ENCODE data around the gene SLC25A19. TPM values are rescaled to one million over a fixed set of nuclear protein-coding genes. Genes with fewer than 3 reads are reported as not detected.

SLC25A19 gene
- polyA plus RNA-seq, 1 experiment: 3.5 TPM

- Histone ChIP-seq H3K9me3 (ENCODE audit: control insufficient read depth, insufficient read depth, low read length) (no peaks in the 10 kb centered on the region), H3K4me3 (ENCODE audit: low read depth, low read length) (no peak overlapping the region), H3K27me3 (ENCODE audit: control insufficient read depth, insufficient read depth, low read length) (no peaks in the 10 kb centered on the region), H3K27ac (ENCODE audit: low read depth, low read length) (no peak overlapping the region)
- TF ChIP-seq, protein P1, sequence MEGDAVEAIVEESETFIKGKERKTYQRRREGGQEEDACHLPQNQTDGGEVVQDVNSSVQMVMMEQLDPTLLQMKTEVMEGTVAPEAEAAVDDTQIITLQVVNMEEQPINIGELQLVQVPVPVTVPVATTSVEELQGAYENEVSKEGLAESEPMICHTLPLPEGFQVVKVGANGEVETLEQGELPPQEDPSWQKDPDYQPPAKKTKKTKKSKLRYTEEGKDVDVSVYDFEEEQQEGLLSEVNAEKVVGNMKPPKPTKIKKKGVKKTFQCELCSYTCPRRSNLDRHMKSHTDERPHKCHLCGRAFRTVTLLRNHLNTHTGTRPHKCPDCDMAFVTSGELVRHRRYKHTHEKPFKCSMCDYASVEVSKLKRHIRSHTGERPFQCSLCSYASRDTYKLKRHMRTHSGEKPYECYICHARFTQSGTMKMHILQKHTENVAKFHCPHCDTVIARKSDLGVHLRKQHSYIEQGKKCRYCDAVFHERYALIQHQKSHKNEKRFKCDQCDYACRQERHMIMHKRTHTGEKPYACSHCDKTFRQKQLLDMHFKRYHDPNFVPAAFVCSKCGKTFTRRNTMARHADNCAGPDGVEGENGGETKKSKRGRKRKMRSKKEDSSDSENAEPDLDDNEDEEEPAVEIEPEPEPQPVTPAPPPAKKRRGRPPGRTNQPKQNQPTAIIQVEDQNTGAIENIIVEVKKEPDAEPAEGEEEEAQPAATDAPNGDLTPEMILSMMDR (IDR thresholded peaks at IDR 0.05; ENCODE audit: low read depth, low read length): no peak
- POLR2A ChIA-PET: interaction anchor here (0.6 to 2.1 kb wide), 3 partner anchors 9 to 84 kb away, joined by 3 to 13 read pairs (median 4); partner anchors contain the start of gene GRB2
- CTCF ChIA-PET: interaction anchor here (0.6 to 4.0 kb wide), 13 partner anchors 8 to 336 kb away, joined by 3 to 64 read pairs (median 4); partner anchors contain the start of genes MIF4GD, SLC25A19 and SMIM5
- DNase-seq (ENCODE audit: low read depth, low spot score): no peak
Observed at GRCh38 chr17:75321506-75321905, 32.3 kb upstream of the SLC25A19 start.

DNA sequence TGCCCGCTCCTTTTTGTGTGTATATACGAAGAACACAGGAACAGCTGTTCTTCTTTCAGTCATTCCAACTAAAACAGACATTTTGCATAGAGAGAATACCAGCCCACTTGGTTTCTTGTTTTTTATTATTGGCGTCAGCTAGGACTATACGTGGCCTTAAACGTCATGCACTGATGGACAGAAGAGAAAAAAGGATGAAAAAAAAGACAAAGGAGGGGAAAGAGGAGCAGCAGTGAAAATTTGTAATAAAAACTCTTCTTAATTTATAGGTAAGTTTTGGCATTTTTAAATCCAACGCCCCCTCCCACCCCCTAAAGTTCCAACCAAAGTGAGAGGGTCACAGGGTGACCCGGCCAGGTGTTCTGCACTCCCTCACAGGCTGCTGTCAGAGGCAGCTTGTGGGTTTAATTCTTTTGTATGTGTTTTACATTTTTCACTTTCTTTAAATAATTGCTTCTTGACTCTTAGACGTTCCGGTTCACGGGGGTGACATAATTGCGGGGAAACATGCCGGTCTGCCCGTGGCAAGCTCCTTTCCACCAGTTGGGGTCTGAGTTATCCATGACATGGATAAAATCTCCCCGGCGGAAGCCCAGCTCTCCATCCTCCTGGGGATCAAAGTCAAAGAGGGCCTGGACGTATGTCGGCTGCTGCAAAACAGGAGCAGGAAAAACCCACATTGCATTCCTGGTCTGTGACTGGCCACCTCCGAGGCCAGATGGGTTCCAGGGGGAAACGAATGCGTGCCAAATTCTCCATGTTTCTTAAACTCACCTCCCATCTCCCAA, 30.9 kb upstream of the SLC25A19 start:
- peak; percentile 16 for DNase-seq (ENCODE audit: low read depth, low spot score)
- ChIA-PET CTCF (interaction anchor here (0.6 to 4.0 kb wide), 4 partner anchors 10 to 95 kb away, joined by 3 to 64 read pairs (median 4); partner anchors contain the start of gene MIF4GD), POLR2A (interaction anchor here (0.5 kb wide), 1 partner anchor 18 kb away, joined by 4 read pairs; no protein-coding TSS in a partner anchor)
- Histone ChIP-seq H3K27me3 (ENCODE audit: control insufficient read depth, insufficient read depth, low read length) (no peaks in the 10 kb centered on the region), H3K9me3 (ENCODE audit: control insufficient read depth, insufficient read depth, low read length) (no peaks in the 10 kb centered on the region), H3K4me3 (ENCODE audit: low read depth, low read length) (no peak overlapping the region), H3K27ac (ENCODE audit: low read depth, low read length) (peak overlapping the region; percentile 11)
- TF ChIP-seq, protein P1 (IDR thresholded peaks at IDR 0.05; ENCODE audit: low read depth, low read length): no peak

GRCh38 chr17:75318615-75319222, 29.5 kb upstream of the SLC25A19 start:
- DNase-seq (ENCODE audit: low read depth, low spot score): no peak
- ChIA-PET CTCF (interaction anchor here (0.6 to 1.4 kb wide), 2 partner anchors 48 to 52 kb away, joined by 3 to 8 read pairs; partner anchors contain the start of gene MIF4GD), POLR2A (interaction anchor here (0.6 kb wide), 1 partner anchor 61 kb away, joined by 3 read pairs; no protein-coding TSS in a partner anchor)
- TF ChIP-seq, protein P1 (IDR thresholded peaks at IDR 0.05; ENCODE audit: low read depth, low read length): no peak
- Histone ChIP-seq H3K27me3 (ENCODE audit: control insufficient read depth, insufficient read depth, low read length) (no peaks in the 10 kb centered on the region), H3K4me3 (ENCODE audit: low read depth, low read length) (no peak overlapping the region), H3K9me3 (ENCODE audit: control insufficient read depth, insufficient read depth, low read length) (no peaks in the 10 kb centered on the region), H3K27ac (ENCODE audit: low read depth, low read length) (no peak overlapping the region)

DNA sequence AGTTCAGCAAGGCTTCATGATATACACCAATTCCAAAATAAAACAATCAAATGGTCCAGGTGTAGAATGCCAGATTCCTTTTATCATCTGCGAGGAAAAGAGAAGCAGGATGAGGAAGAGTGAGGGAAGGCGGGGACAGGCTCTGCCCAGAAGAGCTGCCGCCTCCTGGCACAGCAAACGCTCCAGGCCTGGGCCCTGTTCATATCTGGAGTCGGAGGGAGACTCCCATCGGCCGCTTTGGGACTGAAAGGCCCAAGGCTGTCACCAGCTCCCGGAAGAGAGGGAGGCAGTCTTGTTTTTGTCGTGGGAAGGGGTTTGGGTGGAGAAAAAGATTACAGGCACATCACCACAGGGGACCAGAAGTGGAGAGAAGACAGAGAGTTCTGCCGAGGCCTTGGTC, 29.0 kb upstream of the SLC25A19 start:
- Histone ChIP-seq H3K27me3 (ENCODE audit: control insufficient read depth, insufficient read depth, low read length) (no peaks in the 10 kb centered on the region), H3K27ac (ENCODE audit: low read depth, low read length) (no peak overlapping the region), H3K4me3 (ENCODE audit: low read depth, low read length) (no peak overlapping the region), H3K9me3 (ENCODE audit: control insufficient read depth, insufficient read depth, low read length) (no peaks in the 10 kb centered on the region)
- TF ChIP-seq, protein P1 (IDR thresholded peaks at IDR 0.05; ENCODE audit: low read depth, low read length): no peak
- DNase-seq (ENCODE audit: low read depth, low spot score): no peak
- ChIA-PET POLR2A (no interaction called here), CTCF (no interaction called here)
